HG03045 (cell line): ENCODE results near the gene ITGA1.
"Not testable (repeated sequence)": the region's sequence is repeated elsewhere in the genome, so short reads cannot be mapped to it uniquely, and the experiment has no call there.

Experiments used
- ATAC-seq: cut with Tn5 transposase; IDR thresholded peaks from one replicate; pipeline ENCODE4 v1.9.1; 2021; ENCODE audit warnings: mild to moderate bottlenecking, moderate library complexity; ENCODE audit not compliant: unreplicated experiment

ITGA1 gene

DNA sequence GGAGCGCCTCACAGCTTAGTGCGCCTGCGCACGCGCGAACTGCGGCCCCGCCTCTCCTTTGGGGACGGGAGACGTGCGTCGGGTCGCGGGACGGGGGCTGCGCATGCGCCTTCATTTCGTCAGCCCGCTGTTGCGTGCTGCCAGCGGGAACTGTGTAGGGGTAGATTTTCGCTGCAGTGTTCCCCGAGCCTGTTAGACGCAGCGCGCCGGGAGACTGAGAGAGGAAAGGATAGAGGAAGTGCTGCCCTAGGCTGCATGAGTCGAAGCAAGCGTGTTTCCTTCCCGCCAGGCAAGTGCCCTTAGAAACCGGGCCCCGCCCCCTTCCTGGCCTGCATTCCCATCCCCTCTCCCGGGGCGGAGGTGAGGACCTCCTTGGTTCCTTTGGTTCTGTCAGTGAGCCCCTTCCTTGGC is 12.3 kb downstream of the ITGA1 start:
- ATAC-seq: peak; percentile 93

DNA sequence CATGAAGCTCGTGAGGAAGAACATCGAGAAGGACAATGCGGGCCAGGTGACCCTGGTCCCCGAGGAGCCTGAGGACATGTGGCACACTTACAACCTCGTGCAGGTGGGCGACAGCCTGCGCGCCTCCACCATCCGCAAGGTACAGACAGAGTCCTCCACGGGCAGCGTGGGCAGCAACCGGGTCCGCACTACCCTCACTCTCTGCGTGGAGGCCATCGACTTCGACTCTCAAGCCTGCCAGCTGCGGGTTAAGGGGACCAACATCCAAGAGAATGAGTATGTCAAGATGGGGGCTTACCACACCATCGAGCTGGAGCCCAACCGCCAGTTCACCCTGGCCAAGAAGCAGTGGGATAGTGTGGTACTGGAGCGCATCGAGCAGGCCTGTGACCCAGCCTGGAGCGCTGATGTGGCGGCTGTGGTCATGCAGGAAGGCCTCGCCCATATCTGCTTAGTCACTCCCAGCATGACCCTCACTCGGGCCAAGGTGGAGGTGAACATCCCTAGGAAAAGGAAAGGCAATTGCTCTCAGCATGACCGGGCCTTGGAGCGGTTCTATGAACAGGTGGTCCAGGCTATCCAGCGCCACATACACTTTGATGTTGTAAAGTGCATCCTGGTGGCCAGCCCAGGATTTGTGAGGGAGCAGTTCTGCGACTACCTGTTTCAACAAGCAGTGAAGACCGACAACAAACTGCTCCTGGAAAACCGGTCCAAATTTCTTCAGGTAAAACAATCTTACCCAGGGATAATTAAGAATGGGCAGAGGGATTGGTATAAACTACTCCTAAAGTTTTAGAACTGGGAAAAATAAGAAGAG is 12.9 kb downstream of the ITGA1 start:
- ATAC-seq: peak; percentile 42

DNA sequence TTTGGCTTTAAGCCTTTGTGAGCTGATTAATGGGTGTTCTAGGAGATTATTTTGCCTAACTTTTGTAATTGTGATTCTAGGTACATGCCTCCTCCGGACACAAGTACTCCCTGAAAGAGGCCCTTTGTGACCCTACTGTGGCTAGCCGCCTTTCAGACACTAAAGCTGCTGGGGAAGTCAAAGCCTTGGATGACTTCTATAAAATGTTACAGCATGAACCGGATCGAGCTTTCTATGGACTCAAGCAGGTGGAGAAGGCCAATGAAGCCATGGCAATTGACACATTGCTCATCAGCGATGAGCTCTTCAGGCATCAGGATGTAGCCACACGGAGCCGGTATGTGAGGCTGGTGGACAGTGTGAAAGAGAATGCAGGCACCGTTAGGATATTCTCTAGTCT is 13.6 kb downstream of the ITGA1 start:
- ATAC-seq: no peak

DNA sequence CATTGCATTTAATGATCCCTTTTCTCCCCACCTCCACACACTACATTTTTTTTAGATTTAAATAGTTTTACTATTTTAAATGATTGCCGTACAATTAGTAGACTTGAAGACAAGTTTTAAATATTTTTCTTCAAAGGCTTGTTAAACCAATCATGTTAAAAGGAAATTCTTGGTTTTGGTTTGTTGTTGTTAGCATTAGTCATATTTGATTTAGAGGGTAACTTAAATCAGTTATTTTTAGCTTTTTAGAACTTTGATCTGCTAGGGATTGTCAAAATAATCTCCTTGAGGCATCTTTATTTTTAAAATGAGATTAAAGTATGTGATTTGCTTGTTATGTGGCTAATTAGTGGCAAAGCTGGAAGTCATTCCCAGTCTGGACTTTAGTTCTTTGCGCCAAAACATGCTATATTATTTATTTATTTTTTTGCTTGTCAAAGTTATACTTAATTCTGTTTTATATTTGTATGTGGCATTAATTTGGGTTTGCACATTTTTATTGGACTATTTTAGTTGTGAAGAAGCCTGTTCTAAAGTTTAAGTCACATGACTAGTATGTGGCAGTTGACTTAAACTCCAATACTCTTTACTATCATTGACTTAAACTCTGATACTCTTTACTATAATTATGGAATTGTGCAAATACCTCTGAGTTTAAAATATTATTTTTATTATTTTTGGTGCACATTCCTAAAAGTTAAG is 14.7 kb downstream of the ITGA1 start:
- ATAC-seq: no peak

DNA sequence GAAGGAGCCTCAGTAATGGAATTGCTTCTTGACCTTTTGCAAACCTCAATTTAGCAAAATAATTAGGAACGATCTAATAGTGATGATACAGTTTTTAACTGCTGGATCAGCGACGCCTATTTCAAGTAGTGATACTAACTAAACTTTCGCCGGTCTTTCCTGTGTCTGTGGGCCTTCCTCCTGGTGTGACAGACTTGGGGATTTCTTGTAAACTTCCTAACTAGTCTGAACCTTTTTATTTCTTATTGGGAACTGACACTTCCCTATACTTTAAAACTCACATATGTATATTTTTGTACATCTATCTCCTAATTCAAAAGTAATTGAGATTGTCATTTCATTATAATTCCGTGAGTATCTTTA is 15.2 kb downstream of the ITGA1 start:
- ATAC-seq: no peak

DNA sequence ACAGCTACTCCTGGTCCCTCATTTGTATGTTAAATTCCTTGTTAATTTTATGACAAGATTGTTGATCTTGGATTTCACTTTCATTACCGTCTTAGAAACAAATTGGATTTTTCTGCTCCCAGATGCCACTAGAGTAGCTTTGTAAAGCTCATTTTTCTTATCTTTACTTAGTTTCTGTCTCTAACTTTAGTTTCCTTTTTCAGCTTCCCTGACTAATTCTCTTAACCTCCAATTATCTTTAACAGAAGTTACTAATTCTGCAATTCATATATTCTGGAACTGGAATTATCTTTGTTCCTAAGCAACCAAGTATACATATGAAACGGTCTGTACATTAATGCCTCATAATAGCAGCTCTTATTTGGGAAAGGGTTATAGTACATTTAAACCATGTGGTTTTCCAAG is 16.7 kb downstream of the ITGA1 start:
- ATAC-seq: no peak

DNA sequence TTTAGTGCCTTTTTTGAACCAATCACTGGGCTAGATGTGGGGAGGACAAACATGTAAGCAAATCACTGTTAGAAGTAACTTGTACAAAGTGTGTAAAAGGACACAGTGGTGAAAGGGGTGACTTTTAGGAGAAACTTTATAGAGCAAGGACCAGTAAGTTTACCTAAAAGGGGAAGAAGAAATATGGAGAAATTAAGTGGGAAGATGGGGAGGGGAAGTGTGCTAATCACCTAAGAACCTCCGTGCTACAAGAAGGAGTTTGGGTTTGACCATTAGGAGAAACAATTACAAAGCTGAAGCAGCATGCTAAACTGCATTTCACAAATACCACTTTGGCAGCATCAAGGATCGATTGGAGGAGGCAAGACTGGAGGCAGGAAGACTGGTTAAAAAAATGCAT is 17.3 kb downstream of the ITGA1 start:
- no peak for ATAC-seq

DNA sequence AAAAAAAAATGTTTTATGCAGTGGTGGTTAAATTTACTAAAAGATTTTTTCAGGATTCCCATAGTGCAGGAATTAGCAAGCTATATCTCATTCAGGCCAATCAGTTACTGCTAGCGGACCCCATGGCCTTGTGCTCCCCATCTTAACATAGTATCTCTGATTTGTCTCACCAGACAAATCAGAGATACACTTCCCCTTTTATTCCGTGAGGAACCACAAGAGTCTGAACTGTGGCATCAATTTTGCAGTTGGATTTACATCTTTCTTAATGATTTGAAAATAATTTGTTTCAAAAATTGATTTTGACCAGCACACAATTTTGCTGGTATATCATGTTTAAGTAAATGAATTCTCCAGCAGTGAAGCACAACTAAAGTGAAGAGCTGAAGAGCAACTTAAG is 17.9 kb downstream of the ITGA1 start:
- ATAC-seq: no peak

DNA sequence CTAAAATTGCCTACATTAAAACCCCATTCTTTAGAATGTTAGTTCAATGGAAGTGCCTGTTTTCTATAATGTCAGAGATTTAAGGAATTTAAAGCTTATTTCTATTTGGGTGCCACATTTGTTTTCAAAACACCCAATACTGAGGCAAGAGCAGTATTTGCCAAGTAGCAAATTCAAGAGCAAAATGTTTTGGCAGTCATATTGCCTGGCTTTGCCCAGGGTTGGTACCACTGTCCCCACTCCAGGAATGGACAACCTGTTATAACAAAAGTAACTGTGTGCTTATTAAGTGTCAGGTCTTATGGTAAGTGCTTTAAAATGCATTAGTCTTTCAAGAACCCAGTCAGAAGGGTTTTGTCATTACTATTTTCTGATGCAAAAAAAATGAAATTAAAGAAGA is 19.3 kb downstream of the ITGA1 start:
- ATAC-seq: no peak

DNA sequence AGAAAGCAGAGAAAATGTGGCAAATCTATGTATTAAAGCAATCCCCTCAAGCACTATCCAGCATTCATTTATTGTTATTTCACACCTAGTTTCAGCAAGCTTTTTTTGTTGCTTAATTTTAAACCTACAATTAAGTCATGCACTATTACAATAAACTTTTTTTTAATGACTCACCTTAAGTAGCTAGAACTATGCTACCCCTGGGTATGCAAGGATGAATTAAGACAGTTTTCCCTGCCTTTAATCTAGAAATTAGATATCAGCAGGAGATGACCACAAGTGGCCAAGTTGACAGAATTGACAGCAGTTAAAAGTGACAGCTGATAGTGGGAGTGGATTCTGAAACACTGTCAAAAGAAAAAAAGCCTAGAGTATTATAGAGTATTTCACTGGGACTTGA is 20.0 kb downstream of the ITGA1 start:
- no peak for ATAC-seq

DNA sequence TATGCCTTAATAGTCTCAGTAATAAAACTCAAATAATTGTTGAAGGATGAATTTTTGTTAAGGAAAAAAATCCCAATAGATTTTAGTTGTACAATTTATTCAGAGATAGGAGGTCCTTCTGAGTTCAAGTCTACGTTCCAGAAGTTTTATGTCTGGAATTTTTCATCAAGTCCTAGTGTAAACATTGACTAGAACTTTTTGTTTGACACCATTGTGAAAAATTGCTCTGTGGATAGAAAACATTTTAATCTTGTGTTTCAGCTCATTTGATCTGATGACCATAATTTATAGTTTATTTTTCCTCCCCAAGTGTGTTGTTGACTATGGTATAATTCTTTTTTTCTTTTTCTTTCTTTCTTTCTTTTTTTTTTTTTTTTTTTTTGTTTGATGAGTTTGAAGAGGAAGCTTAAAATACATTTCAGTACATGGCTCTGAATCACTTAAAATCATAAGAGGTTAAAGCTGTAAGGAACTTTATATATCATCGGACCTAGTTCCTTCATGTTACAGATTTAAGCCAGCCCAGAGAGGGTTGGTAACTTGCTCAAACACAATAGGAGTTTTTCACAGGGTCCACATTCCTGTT is 20.7 kb downstream of the ITGA1 start:
- ATAC-seq: no peak

DNA sequence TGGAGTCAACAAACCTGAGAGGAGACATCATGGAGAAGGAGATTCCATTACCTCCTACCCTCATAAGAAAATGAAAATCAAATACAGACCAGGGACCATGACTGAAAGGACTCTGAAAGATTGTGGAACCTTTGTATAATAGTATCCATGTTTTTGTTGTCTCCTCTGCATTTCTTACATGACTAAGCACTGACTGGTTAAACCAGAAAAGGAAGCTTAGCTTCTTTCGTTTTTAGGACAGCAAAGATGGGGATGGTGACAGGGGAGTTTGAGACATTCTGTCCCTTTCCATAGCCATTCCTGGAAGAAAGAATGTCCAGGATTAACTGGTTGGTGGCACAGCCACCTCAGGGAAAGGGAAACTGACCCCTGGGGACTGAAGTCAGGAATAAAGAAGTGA is 22.2 kb downstream of the ITGA1 start:
- no peak for ATAC-seq

DNA sequence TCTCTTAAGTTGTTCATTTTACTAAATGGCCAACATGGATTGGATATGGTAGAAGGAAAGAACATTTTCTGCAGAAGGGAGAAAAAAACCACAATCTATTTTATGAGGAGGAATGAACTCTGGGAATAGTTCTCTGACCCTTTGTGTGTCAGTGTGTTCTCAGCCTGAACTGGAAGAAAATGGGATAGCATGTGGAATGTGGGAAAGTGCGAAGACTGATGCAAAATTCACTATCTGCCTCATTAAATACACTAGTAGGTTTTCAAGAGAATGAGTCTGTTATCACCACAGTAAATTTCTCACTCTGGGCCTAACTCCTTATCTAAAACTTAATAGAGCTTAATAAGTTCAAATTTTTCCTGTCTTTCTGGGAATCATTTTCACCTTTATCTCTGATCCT is 22.7 kb downstream of the ITGA1 start:
- ATAC-seq: no peak

DNA sequence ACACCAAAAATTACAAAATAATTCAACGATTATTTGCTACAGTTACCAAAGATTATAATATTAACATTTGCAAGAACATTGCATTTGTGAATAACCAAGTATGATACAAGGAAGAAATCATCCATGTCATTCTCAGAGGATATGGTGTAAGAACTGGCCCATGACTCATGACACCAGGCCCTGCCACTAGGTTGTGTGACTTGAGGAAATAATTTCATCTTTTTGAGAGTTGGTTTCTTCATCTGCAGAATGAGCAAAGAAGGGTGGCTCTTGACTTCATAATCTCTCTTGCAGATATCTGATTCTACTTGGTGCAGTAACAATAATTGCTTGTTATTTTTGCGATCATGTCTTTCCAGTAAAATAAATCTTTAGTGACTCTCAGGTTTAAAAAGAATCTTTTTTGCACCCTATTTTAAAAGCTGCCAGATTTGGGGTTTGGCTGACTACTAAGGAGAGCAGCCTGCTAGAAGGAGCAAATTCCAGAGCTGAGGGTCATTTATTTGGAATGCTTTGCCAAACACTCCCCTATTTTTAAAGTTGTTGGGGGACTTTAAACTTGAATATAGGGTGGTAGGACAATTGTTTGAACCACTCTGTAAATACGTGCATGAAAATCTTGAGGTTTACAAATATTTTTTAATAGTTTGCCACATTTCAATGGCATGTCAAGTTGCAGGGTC is 23.5 kb downstream of the ITGA1 start:
- no peak for ATAC-seq

DNA sequence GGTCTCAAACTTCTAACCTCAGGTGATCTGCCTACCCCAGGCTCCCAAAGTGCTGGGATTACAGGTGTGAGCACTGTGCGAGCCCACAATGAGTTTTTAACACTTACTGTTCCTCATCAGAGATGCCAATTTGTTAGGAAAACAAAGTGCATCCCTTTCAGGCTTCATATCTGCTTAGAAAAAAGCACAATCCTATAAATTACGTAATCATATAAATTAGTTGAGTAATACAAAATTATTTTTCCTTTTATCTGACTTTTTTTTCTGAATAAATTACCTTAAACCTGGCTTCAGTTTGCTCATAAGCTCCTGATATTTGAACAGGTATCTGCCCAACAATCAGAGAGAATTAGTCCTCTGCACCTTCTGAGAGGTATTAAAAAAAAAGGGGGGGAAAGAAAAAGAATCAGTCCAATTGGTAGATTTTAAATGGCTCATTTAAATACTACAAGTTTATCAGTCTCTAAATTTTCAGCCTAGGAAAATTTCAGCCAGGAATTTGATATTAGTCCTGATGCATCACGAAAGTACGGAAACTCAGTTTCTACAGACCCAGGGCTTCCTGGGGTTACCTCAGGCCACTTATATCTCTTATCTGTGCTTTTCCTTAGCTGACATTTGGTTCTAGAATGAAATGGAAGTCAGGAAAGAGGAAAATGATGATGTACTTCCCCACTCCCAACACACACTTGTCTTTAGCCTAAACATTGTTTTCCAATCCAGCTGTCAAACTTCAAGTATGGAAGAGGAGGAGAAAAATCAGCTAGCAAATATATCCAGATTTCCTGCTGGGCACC is 26.8 kb downstream of the ITGA1 start:
- ATAC-seq: no peak

DNA sequence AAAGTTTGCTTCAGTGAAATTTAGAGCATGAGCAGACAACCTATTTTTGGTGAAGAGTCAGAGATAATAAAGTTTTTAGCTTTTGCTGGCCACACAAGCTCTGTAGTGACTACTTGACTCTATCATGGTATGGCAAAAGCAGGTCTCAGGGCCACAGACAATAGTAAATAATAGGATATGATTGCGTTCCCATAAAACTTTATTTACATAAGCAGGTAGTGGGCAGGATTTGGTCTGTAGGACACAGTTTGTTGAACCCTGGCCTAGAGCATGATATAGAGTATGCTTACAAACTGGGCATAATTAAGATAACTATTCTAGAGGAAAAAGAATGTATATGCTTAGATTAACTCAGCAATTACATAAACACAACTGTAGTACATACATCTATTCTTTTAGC is 30.1 kb downstream of the ITGA1 start:
- no peak for ATAC-seq

DNA sequence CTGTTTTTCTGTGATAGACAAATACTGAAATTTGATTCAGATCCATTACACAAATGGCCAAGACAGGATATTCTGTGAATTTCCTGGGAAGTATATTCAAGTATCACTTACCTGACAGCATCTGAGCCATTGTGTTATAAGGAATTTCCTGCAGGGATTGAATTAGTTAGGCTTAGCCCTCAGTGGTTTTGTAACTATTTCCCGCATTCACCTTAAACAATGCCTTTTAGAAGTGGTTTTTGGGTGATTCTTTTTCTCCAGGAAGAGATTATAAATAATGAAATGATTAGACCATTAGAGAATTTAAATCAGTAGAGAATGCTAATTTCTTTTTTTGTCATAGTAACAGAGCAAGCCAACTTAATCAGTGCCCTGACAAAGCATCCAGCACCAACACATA is 30.6 kb downstream of the ITGA1 start:
- no peak for ATAC-seq

DNA sequence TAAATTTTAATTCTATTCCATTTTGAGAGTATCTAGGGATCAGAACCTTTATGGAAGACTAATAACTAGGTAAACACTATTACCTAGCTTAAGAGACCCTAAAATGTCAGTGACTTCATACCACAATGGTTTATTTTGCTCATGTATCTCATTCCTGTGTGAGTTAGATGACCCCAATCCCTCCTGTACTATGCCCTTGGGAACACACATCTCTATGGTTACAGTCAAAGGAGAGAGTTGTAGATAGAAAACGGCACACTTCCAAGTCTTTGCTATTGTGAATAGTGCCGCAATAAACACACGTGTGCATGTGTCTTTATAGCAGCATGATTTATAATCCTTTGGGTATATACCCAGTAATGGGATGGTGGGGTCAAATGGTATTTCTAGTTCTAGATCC is 31.1 kb downstream of the ITGA1 start:
- ATAC-seq: not testable (repeated sequence)

DNA sequence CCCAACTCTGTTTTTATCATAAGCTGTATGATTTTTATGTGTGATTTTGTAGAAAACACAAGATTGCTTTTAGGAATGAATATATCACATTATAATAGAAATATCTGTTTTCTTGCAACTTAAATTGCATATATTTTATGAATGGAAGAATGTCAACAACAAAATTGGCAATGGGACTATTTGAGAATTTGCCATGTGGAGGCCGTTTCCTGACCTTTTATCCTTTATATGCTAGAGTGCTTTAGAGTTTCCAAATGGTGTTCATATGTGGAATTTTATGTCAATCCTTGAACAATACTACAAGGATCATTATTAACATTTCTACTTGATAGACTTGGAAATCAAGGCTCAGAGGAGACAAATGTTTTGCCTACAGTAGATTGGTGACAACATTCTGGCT is 34.2 kb downstream of the ITGA1 start:
- no peak for ATAC-seq

DNA sequence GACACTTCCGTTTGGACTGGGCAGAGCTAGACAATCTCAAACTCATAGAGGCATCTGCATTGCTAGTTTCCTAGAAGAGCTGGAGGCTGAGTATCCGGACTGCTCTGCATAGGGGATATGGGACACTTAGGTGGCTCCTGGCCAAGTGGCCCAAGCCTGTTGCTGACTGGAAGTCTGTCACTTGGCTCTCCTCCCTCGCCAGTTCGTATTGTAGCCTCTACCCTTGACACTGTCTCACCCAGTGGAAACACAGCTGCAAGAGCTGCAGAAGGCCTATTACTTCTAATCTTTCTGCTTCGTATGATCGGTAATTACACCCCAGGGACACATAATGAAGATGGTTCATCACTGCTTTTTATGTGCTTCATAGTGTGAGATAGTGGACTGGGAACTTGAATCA is 34.7 kb downstream of the ITGA1 start:
- no peak for ATAC-seq

DNA sequence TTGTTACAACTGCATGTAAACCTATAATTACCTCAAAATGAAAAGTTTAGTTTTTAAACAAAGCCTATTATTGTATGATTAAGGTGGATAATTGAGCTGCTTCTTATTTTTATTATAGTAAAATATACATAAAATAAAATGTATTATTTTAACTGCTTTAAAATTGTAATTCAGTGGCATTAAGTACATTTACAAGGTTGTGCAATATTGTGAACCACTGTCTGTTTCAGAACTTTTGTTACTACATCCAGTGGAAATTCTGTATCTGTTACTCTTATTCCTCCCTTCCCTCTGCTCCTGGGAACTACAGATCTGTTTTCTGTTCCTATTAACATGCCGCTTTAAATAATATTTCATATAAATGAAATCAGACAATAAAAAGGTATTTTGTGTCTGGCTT is 37.1 kb downstream of the ITGA1 start:
- no peak for ATAC-seq
